ENCODE data around the gene CDC6. TPM values are rescaled to one million over a fixed set of nuclear protein-coding genes. Genes with fewer than 3 reads are reported as not detected.

The CDC6 gene
- total and polyA plus RNA-seq, 2 of the 8 experiments (the other 6 are each of a cell fraction or from before 2014, with no cell fraction given), result 50.5 to 140 TPM

DNA sequence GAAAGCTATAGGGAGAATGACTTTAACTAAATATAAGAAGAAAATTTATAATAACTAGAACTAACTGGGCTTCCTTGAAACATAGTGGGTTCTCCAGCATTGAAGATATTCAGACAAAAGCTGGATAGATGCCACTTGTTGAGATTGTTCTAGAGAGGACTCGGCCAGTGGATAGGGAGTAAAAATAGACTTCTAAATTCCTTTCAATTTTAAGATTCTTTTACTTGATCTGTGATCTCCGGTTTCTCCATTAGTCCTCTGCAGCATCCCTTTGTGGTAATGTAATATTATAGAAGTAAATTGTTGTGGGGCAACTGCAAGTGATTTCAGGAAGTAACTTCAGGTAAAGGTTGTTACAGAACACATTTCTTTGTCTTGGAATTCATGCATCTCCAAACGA lies 11.0 kb downstream of the CDC6 start (continued):
- TF ChIP-seq, protein P1, sequence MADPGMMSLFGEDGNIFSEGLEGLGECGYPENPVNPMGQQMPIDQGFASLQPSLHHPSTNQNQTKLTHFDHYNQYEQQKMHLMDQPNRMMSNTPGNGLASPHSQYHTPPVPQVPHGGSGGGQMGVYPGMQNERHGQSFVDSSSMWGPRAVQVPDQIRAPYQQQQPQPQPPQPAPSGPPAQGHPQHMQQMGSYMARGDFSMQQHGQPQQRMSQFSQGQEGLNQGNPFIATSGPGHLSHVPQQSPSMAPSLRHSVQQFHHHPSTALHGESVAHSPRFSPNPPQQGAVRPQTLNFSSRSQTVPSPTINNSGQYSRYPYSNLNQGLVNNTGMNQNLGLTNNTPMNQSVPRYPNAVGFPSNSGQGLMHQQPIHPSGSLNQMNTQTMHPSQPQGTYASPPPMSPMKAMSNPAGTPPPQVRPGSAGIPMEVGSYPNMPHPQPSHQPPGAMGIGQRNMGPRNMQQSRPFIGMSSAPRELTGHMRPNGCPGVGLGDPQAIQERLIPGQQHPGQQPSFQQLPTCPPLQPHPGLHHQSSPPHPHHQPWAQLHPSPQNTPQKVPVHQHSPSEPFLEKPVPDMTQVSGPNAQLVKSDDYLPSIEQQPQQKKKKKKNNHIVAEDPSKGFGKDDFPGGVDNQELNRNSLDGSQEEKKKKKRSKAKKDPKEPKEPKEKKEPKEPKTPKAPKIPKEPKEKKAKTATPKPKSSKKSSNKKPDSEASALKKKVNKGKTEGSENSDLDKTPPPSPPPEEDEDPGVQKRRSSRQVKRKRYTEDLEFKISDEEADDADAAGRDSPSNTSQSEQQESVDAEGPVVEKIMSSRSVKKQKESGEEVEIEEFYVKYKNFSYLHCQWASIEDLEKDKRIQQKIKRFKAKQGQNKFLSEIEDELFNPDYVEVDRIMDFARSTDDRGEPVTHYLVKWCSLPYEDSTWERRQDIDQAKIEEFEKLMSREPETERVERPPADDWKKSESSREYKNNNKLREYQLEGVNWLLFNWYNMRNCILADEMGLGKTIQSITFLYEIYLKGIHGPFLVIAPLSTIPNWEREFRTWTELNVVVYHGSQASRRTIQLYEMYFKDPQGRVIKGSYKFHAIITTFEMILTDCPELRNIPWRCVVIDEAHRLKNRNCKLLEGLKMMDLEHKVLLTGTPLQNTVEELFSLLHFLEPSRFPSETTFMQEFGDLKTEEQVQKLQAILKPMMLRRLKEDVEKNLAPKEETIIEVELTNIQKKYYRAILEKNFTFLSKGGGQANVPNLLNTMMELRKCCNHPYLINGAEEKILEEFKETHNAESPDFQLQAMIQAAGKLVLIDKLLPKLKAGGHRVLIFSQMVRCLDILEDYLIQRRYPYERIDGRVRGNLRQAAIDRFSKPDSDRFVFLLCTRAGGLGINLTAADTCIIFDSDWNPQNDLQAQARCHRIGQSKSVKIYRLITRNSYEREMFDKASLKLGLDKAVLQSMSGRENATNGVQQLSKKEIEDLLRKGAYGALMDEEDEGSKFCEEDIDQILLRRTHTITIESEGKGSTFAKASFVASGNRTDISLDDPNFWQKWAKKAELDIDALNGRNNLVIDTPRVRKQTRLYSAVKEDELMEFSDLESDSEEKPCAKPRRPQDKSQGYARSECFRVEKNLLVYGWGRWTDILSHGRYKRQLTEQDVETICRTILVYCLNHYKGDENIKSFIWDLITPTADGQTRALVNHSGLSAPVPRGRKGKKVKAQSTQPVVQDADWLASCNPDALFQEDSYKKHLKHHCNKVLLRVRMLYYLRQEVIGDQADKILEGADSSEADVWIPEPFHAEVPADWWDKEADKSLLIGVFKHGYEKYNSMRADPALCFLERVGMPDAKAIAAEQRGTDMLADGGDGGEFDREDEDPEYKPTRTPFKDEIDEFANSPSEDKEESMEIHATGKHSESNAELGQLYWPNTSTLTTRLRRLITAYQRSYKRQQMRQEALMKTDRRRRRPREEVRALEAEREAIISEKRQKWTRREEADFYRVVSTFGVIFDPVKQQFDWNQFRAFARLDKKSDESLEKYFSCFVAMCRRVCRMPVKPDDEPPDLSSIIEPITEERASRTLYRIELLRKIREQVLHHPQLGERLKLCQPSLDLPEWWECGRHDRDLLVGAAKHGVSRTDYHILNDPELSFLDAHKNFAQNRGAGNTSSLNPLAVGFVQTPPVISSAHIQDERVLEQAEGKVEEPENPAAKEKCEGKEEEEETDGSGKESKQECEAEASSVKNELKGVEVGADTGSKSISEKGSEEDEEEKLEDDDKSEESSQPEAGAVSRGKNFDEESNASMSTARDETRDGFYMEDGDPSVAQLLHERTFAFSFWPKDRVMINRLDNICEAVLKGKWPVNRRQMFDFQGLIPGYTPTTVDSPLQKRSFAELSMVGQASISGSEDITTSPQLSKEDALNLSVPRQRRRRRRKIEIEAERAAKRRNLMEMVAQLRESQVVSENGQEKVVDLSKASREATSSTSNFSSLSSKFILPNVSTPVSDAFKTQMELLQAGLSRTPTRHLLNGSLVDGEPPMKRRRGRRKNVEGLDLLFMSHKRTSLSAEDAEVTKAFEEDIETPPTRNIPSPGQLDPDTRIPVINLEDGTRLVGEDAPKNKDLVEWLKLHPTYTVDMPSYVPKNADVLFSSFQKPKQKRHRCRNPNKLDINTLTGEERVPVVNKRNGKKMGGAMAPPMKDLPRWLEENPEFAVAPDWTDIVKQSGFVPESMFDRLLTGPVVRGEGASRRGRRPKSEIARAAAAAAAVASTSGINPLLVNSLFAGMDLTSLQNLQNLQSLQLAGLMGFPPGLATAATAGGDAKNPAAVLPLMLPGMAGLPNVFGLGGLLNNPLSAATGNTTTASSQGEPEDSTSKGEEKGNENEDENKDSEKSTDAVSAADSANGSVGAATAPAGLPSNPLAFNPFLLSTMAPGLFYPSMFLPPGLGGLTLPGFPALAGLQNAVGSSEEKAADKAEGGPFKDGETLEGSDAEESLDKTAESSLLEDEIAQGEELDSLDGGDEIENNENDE (IDR thresholded peaks at IDR 0.05; ENCODE audit: insufficient replicate concordance, low read length), result no peak
- TF ChIP-seq, protein P2, sequence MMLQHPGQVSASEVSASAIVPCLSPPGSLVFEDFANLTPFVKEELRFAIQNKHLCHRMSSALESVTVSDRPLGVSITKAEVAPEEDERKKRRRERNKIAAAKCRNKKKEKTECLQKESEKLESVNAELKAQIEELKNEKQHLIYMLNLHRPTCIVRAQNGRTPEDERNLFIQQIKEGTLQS (IDR thresholded peaks at IDR 0.05; ENCODE audit: insufficient read depth, low read depth, low read length), result no peak
- no peak for TF ChIP-seq SUZ12 (IDR thresholded peaks at IDR 0.05; ENCODE audit: low read length)
- no peak for TF ChIP-seq EP300 (IDR thresholded peaks at IDR 0.05; ENCODE audit: borderline replicate concordance in 1 of 2, low read depth in 2 of 2, low read length in 2 of 2)
- no peak for TF ChIP-seq CHD1 (IDR thresholded peaks at IDR 0.05; ENCODE audit: low read depth, low read length)
- no peak for TF ChIP-seq TCF12 (IDR thresholded peaks at IDR 0.05; ENCODE audit: low read depth, low read length)
- TF ChIP-seq, protein P3, sequence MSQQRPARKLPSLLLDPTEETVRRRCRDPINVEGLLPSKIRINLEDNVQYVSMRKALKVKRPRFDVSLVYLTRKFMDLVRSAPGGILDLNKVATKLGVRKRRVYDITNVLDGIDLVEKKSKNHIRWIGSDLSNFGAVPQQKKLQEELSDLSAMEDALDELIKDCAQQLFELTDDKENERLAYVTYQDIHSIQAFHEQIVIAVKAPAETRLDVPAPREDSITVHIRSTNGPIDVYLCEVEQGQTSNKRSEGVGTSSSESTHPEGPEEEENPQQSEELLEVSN (IDR thresholded peaks at IDR 0.05), result no peak
